Nephron progenitor cell (in vitro differentiated cells): ENCODE measurements around the gene ATCAY.

ENCODE experiments used
- DNase-seq: peaks from one replicate; pipeline ENCODE4 v3.0.0; 2021
- H3K27ac Mint-ChIP-seq: 2 replicates; pipeline ENCODE4 v1.8.0; 2021; ENCODE audit warnings: mild to moderate bottlenecking, moderate library complexity, mixed read lengths
- H3K27me3 Mint-ChIP-seq: 2 replicates; pipeline ENCODE4 v1.8.0; 2021; ENCODE audit warnings: mild to moderate bottlenecking, low read depth, mixed read lengths; ENCODE audit not compliant: poor library complexity
- H3K36me3 Mint-ChIP-seq: 2 replicates; pipeline ENCODE4 v1.8.0; 2021; ENCODE audit warnings: low read depth, mixed read lengths
- H3K4me1 Mint-ChIP-seq: 2 replicates; pipeline ENCODE4 v1.8.0; 2021; ENCODE audit warnings: mixed read lengths
- H3K4me3 Mint-ChIP-seq: 2 replicates; pipeline ENCODE4 v1.8.0; 2021; ENCODE audit warnings: mild to moderate bottlenecking, moderate library complexity, mixed read lengths
- H3K9me3 Mint-ChIP-seq: 2 replicates; pipeline ENCODE4 v1.8.0; 2021; ENCODE audit warnings: mild to moderate bottlenecking, moderate library complexity, mixed read lengths
- TF ChIP-seq, protein P1 (sequence below): fragments of 200-600 bp; sonication (generic); IDR thresholded peaks from 2 replicates; pipeline ENCODE4 v1.5.0; 2021; ENCODE audit warnings: antibody characterized with exemption

Gene ATCAY

GRCh38 chr19:3851254-3852176 is 29.0 kb upstream of the ATCAY start:
- H3K27me3 Mint-ChIP-seq = no peaks in the 10 kb centered on the region
- H3K27ac Mint-ChIP-seq = no peak overlapping the region
- H3K4me3 Mint-ChIP-seq = no peak overlapping the region
- no peaks in the 10 kb centered on the region for H3K4me1 Mint-ChIP-seq
- TF ChIP-seq, protein P1, sequence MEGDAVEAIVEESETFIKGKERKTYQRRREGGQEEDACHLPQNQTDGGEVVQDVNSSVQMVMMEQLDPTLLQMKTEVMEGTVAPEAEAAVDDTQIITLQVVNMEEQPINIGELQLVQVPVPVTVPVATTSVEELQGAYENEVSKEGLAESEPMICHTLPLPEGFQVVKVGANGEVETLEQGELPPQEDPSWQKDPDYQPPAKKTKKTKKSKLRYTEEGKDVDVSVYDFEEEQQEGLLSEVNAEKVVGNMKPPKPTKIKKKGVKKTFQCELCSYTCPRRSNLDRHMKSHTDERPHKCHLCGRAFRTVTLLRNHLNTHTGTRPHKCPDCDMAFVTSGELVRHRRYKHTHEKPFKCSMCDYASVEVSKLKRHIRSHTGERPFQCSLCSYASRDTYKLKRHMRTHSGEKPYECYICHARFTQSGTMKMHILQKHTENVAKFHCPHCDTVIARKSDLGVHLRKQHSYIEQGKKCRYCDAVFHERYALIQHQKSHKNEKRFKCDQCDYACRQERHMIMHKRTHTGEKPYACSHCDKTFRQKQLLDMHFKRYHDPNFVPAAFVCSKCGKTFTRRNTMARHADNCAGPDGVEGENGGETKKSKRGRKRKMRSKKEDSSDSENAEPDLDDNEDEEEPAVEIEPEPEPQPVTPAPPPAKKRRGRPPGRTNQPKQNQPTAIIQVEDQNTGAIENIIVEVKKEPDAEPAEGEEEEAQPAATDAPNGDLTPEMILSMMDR = no peak
- peaks cover 21% of the 10 kb centered on the region for H3K9me3 Mint-ChIP-seq
- H3K36me3 Mint-ChIP-seq = peaks cover 25% of the 10 kb centered on the region
- no peak for DNase-seq

GRCh38 chr19:3852177-3852511 is 28.3 kb upstream of the ATCAY start:
- peaks cover 25% of the 10 kb centered on the region for H3K36me3 Mint-ChIP-seq
- peaks cover 21% of the 10 kb centered on the region for H3K9me3 Mint-ChIP-seq

DNA sequence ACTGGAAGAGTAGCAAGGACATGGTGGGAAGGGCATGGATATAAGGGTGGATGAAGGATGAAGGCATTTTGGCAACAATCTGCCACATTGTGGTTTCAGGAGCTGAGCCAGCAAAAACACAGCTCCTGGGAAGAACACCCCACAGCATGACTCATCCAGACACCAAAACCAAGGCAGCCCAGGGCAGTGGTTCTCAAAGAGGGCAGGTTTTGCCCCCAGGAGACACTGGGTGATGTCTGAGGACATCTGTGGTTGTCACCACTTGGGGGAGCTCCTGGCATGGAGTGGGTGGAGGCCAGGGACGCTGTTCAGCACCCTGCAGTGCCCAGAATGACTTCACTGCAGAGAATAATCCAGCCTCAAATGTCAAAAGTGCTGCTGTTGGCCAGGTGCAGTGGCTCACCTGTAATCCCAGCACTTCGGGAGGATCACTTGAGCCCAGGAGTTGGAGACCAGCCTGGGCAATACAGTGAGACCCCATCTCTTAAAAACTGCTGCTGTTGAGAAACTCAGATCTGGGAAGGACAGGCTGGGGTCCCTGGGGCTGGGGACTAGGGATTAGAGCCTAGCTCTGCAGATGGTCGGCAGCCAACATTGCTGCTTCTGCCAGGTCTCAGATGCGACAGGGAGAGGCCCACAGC is 27.8 kb upstream of the ATCAY start:
- Mint-ChIP-seq H3K27me3 (no peaks in the 10 kb centered on the region), H3K4me3 (no peak overlapping the region), H3K36me3 (peaks cover 25% of the 10 kb centered on the region), H3K4me1 (no peaks in the 10 kb centered on the region), H3K27ac (no peak overlapping the region), H3K9me3 (peaks cover 18% of the 10 kb centered on the region)
- TF ChIP-seq, protein P1 = no peak
- DNase-seq = no peak

More at GRCh38 chr19:3852177-3852511, 28.3 kb upstream of the ATCAY start:
- no peak overlapping the region for H3K27ac Mint-ChIP-seq
- no peaks in the 10 kb centered on the region for H3K27me3 Mint-ChIP-seq
- no peak for DNase-seq
- no peak overlapping the region for H3K4me3 Mint-ChIP-seq
- H3K4me1 Mint-ChIP-seq = no peaks in the 10 kb centered on the region
- TF ChIP-seq, protein P1 = no peak

- Mint-ChIP-seq H3K9me3 (peaks cover 17% of the 10 kb centered on the region), H3K36me3 (peaks cover 24% of the 10 kb centered on the region), H3K4me3 (no peak overlapping the region), H3K27ac (no peak overlapping the region), H3K4me1 (no peaks in the 10 kb centered on the region), H3K27me3 (no peaks in the 10 kb centered on the region)
- TF ChIP-seq, protein P1 = no peak
- DNase-seq = no peak
These were observed 25.2 kb upstream of the ATCAY start for GRCh38 chr19:3855320-3855719.

DNA sequence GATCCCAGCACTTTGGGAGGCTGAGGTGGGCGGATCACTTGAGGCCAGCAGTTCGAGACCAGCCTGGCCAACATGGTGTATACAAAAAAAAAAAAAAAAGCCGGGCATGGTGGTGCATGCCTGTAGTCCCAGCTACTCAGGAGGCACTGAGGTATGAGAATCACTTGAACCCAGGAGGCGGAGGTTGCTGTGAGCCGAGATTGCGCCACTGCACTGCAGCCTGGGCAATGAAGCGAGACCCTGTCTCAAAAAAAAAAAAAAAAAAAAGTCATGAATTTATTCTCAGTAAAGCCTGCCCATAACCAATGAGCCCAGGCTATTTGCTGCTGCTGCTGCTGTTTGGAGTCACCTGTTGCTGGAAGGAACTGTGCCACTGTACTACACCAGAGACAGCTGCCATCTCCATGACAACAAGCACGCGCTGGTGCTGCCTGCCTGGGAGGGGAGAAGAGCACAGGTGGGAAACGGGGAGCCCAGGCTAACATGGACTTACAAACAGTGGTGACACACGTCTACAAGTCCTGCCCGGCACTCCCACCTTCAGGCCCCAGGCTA is 23.0 kb upstream of the ATCAY start:
- Mint-ChIP-seq H3K9me3 (peaks cover 1% of the 10 kb centered on the region), H3K36me3 (peaks cover 2% of the 10 kb centered on the region), H3K4me1 (no peaks in the 10 kb centered on the region), H3K27me3 (peaks cover 5% of the 10 kb centered on the region), H3K4me3 (no peak overlapping the region), H3K27ac (no peak overlapping the region)
- TF ChIP-seq, protein P1 = no peak
- no peak for DNase-seq
